22Rv1 (cell line): ENCODE results near the gene SLC44A4.

Experiments used
- ZFX ChIP-seq: fragments of 450-650 bp; IDR thresholded peaks from 2 replicates; pipeline ENCODE4 v1.6.1; 2017; ENCODE audit warnings: antibody characterized with exemption, borderline replicate concordance
- TF ChIP-seq, protein P1 (sequence below): fragments of 450-650 bp; IDR thresholded peaks from 2 replicates; pipeline ENCODE4 v1.5.1; 2017; ENCODE audit warnings: mild to moderate bottlenecking

DNA sequence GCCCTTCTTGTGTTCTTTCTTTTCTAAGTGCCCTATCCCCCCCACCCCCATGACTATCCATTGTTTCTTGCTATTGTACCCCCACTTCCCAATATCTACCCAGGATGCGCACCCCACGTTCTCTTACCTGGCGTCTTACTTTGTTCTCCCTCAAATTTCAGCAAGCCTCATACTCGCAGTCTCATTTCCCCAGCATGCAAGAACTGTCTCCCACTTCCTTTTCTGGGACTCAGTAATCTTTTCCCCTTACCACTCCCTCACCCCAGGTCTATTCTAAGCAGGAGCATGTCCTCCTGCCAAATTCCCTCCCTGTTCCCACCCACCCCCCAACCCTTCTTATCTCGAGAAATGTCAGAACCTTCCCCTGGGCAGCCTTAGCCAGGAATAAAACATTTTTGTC, 20.4 kb upstream of the SLC44A4 start:
- TF ChIP-seq, protein P1, sequence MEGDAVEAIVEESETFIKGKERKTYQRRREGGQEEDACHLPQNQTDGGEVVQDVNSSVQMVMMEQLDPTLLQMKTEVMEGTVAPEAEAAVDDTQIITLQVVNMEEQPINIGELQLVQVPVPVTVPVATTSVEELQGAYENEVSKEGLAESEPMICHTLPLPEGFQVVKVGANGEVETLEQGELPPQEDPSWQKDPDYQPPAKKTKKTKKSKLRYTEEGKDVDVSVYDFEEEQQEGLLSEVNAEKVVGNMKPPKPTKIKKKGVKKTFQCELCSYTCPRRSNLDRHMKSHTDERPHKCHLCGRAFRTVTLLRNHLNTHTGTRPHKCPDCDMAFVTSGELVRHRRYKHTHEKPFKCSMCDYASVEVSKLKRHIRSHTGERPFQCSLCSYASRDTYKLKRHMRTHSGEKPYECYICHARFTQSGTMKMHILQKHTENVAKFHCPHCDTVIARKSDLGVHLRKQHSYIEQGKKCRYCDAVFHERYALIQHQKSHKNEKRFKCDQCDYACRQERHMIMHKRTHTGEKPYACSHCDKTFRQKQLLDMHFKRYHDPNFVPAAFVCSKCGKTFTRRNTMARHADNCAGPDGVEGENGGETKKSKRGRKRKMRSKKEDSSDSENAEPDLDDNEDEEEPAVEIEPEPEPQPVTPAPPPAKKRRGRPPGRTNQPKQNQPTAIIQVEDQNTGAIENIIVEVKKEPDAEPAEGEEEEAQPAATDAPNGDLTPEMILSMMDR = no peak
- TF ChIP-seq ZFX = no peak
